Calu3 (cell line): ENCODE data around the gene APEX1. TPM values are rescaled to one million over a fixed set of nuclear protein-coding genes. Genes with fewer than 3 reads are reported as not detected.

ENCODE experiments used
- BruUV-seq: library from RNA; stranded (reverse); fragments of 400-500 nt; replicated peaks from 2 replicates; lab custom pipeline; 2021; lab: Mats Ljungman, UMichigan
- CTCF ChIA-PET: fragments of 300-600 bp; sonication (Branson Sonifier 250); formaldehyde crosslinking; loops from one replicate; lab custom pipeline; 2022; ENCODE audit warnings: antibody characterized with exemption; lab: Charles Lee
- DNase-seq: peaks from one replicate; pipeline ENCODE4 v3.0.0; 2022
- H3K27ac Mint-ChIP-seq: one replicate; pipeline ENCODE4 v1.8.0; 2022; ENCODE audit warnings: mixed read lengths; ENCODE audit not compliant: unreplicated experiment
- H3K27me3 Mint-ChIP-seq: one replicate; pipeline ENCODE4 v1.8.0; 2022; ENCODE audit warnings: mixed read lengths; ENCODE audit not compliant: unreplicated experiment
- H3K36me3 Mint-ChIP-seq: one replicate; pipeline ENCODE4 v1.8.0; 2022; ENCODE audit warnings: mild to moderate bottlenecking, moderate library complexity, mixed read lengths; ENCODE audit not compliant: insufficient read depth, unreplicated experiment
- H3K4me1 Mint-ChIP-seq: one replicate; pipeline ENCODE4 v1.8.0; 2022; ENCODE audit warnings: mild to moderate bottlenecking, low read depth, mixed read lengths; ENCODE audit not compliant: unreplicated experiment
- H3K4me3 Mint-ChIP-seq: one replicate; pipeline ENCODE4 v1.8.0; 2022; ENCODE audit warnings: mild to moderate bottlenecking, low read depth, moderate library complexity, mixed read lengths; ENCODE audit not compliant: unreplicated experiment
- H3K9me3 Mint-ChIP-seq: one replicate; pipeline ENCODE4 v1.8.0; 2022; ENCODE audit warnings: low read depth, mixed read lengths; ENCODE audit not compliant: unreplicated experiment
- CTCF ChIP-seq: fragments of 200-600 bp; IDR thresholded peaks from one replicate; pipeline ENCODE4 v1.8.0; 2022; ENCODE audit warnings: antibody characterized with exemption; ENCODE audit not compliant: unreplicated experiment
- intact Hi-C: fragments of 100-400 bp; cut with micrococcal nuclease; formaldehyde crosslinking; loops from one replicate; pipeline ENCODE4 v1.10.0; 2022; ENCODE audit not compliant: unreplicated experiment
- total RNA-seq: library from RNA; stranded (reverse); gene quantifications from 2 replicates; pipeline ENCODE4 v1.2.3, GENCODE V29; 2022

The APEX1 gene
- total RNA-seq, 1 experiment from 2014 or later: 205 TPM

GRCh38 chr14:20476776-20477175, 21.8 kb downstream of the APEX1 start:
- CTCF ChIA-PET: no interaction called here

GRCh38 chr14:20477211-20477876, 22.3 kb downstream of the APEX1 start:
- intact Hi-C loops: no loop called here
- H3K9me3 Mint-ChIP-seq: no peaks in the 10 kb centered on the region
- CTCF ChIA-PET: no interaction called here
- no peak for TF ChIP-seq CTCF
- H3K27ac Mint-ChIP-seq: peak overlapping the region; percentile 37
- BruUV-seq: no TSS peak
- H3K36me3 Mint-ChIP-seq: peaks cover 61% of the 10 kb centered on the region
- H3K4me3 Mint-ChIP-seq: no peak overlapping the region
- H3K4me1 Mint-ChIP-seq: peaks cover 21% of the 10 kb centered on the region
- DNase-seq: no peak
- no peaks in the 10 kb centered on the region for H3K27me3 Mint-ChIP-seq

More at GRCh38 chr14:20476776-20477175, 21.8 kb downstream of the APEX1 start:
- intact Hi-C loops: no loop called here
- no peaks in the 10 kb centered on the region for H3K9me3 Mint-ChIP-seq
- H3K27ac Mint-ChIP-seq: no peak overlapping the region
- no TSS peak for BruUV-seq
- H3K4me1 Mint-ChIP-seq: peaks cover 26% of the 10 kb centered on the region
- no peak for DNase-seq
- H3K36me3 Mint-ChIP-seq: peaks cover 66% of the 10 kb centered on the region
- no peaks in the 10 kb centered on the region for H3K27me3 Mint-ChIP-seq
- no peak for TF ChIP-seq CTCF
- no peak overlapping the region for H3K4me3 Mint-ChIP-seq

- CTCF ChIA-PET: no interaction called here
- no peak overlapping the region for H3K4me3 Mint-ChIP-seq
- intact Hi-C loops: no loop called here
- peaks cover 48% of the 10 kb centered on the region for H3K36me3 Mint-ChIP-seq
- H3K27ac Mint-ChIP-seq: no peak overlapping the region
- BruUV-seq: no TSS peak
- no peak for TF ChIP-seq CTCF
- H3K4me1 Mint-ChIP-seq: peaks cover 11% of the 10 kb centered on the region
- DNase-seq: no peak
- no peaks in the 10 kb centered on the region for H3K27me3 Mint-ChIP-seq
- H3K9me3 Mint-ChIP-seq: no peaks in the 10 kb centered on the region
Observed at GRCh38 chr14:20478894-20479293, 23.9 kb downstream of the APEX1 start.

GRCh38 chr14:20482382-20482781, 27.4 kb downstream of the APEX1 start:
- intact Hi-C loops: no loop called here
- no peak overlapping the region for H3K4me3 Mint-ChIP-seq
- BruUV-seq: no TSS peak
- no peak overlapping the region for H3K27ac Mint-ChIP-seq
- H3K27me3 Mint-ChIP-seq: no peaks in the 10 kb centered on the region
- no peak for TF ChIP-seq CTCF
- no peak for DNase-seq
- peaks cover 18% of the 10 kb centered on the region for H3K36me3 Mint-ChIP-seq
- CTCF ChIA-PET: no interaction called here
- H3K9me3 Mint-ChIP-seq: no peaks in the 10 kb centered on the region
- peaks cover 6% of the 10 kb centered on the region for H3K4me1 Mint-ChIP-seq
